Jurkat, Clone E6-1 (cell line): Measurements from ENCODE around the gene MFNG. TPM values are rescaled to one million over a fixed set of nuclear protein-coding genes. Genes with fewer than 3 reads are reported as not detected.
"Not testable (repeated sequence)": the region's sequence is repeated elsewhere in the genome, so short reads cannot be mapped to it uniquely, and the experiment has no call there.

Source experiments
- DNase-seq: peaks from one replicate; pipeline ENCODE4 v3.0.0-alpha.2; 2011; ENCODE audit warnings: low read depth, low spot score
- H3K4me3 ChIP-seq: 2 replicates; pipeline ENCODE4 v1.5.1; 2011; ENCODE audit warnings: mild to moderate bottlenecking, low read length, control low read depth, moderate library complexity
- polyA plus RNA-seq: library from polyadenylated mRNA; unstranded; fragments of >200 nt; gene quantifications from one replicate; pipeline ENCODE4 v1.2.1, GENCODE V29; 2012; ENCODE audit warnings: missing spikeins; ENCODE audit not compliant: insufficient read length, insufficient read depth

Gene MFNG
- 55.1 TPM for polyA plus RNA-seq

GRCh38 chr22:37486224-37486845 lies at the start of gene MFNG:
MFNG (minus strand) TSS chr22:37486384; CDS start chr22:37486177, 207 bp downstream.
- H3K4me3 ChIP-seq: peak within 1 kb of the TSS; percentile 92
- DNase-seq: peak; percentile 37

- H3K4me3 ChIP-seq: no peak overlapping the region
- DNase-seq: no peak
These were observed 49.0 kb upstream of the MFNG start for GRCh38 chr22:37535159-37535558.

- no peak for DNase-seq
These were observed 48.3 kb upstream of the MFNG start for GRCh38 chr22:37534445-37534844.

GRCh38 chr22:37533995-37534394 lies 47.8 kb upstream of the MFNG start:
- H3K4me3 ChIP-seq: no peak overlapping the region
- DNase-seq: no peak

More at GRCh38 chr22:37534445-37534844, 48.3 kb upstream of the MFNG start:
- no peak overlapping the region for H3K4me3 ChIP-seq

GRCh38 chr22:37529652-37530345 lies 43.6 kb upstream of the MFNG start:
- DNase-seq: peak; percentile 41
- no peak overlapping the region for H3K4me3 ChIP-seq

- H3K4me3 ChIP-seq, DNase-seq: not testable (repeated sequence)
These were observed 41.8 kb upstream of the MFNG start for GRCh38 chr22:37527952-37528351.

GRCh38 chr22:37527081-37527752 lies 41.0 kb upstream of the MFNG start:
- DNase-seq: not testable (repeated sequence)

GRCh38 chr22:37526376-37526775 lies 40.2 kb upstream of the MFNG start:
- no peak for DNase-seq
- H3K4me3 ChIP-seq: no peak overlapping the region

More at GRCh38 chr22:37527081-37527752, 41.0 kb upstream of the MFNG start:
- not testable (repeated sequence) for H3K4me3 ChIP-seq

- H3K4me3 ChIP-seq: no peak overlapping the region
- no peak for DNase-seq
These were observed 39.7 kb upstream of the MFNG start for GRCh38 chr22:37525746-37526350.

GRCh38 chr22:37525073-37525745 lies 39.0 kb upstream of the MFNG start:
- H3K4me3 ChIP-seq: no peak overlapping the region
- no peak for DNase-seq

GRCh38 chr22:37522482-37522881 lies 36.3 kb upstream of the MFNG start:
- no peak overlapping the region for H3K4me3 ChIP-seq
- DNase-seq: no peak

GRCh38 chr22:37521236-37521739 lies 35.1 kb upstream of the MFNG start:
- no peak for DNase-seq
- H3K4me3 ChIP-seq: no peak overlapping the region

- H3K4me3 ChIP-seq: no peak overlapping the region
- no peak for DNase-seq
These were observed 34.6 kb upstream of the MFNG start for GRCh38 chr22:37520776-37521191.

GRCh38 chr22:37519268-37520195 lies 33.3 kb upstream of the MFNG start, which contains the start of gene CARD10:
CARD10 (minus strand) TSS chr22:37519415; CDS start chr22:37519200, 215 bp downstream.
- DNase-seq: no peak
- no peak within 1 kb of the TSS for H3K4me3 ChIP-seq

- H3K4me3 ChIP-seq: no peak overlapping the region
- no peak for DNase-seq
These were observed 32.5 kb upstream of the MFNG start for GRCh38 chr22:37518509-37519267.

GRCh38 chr22:37517826-37518450 lies 31.8 kb upstream of the MFNG start:
- no peak for DNase-seq
- H3K4me3 ChIP-seq: no peak overlapping the region

- DNase-seq: no peak
- H3K4me3 ChIP-seq: no peak overlapping the region
These were observed 30.3 kb upstream of the MFNG start for GRCh38 chr22:37516456-37516855.
